ENCODE data around the gene PFAS.
"Not testable (repeated sequence)": the region's sequence is repeated elsewhere in the genome, so short reads cannot be mapped to it uniquely, and the experiment has no call there.

Gene PFAS

GRCh38 chr17:8231701-8232100, 17.4 kb upstream of the PFAS start:
- DNase-seq: no peak

DNA sequence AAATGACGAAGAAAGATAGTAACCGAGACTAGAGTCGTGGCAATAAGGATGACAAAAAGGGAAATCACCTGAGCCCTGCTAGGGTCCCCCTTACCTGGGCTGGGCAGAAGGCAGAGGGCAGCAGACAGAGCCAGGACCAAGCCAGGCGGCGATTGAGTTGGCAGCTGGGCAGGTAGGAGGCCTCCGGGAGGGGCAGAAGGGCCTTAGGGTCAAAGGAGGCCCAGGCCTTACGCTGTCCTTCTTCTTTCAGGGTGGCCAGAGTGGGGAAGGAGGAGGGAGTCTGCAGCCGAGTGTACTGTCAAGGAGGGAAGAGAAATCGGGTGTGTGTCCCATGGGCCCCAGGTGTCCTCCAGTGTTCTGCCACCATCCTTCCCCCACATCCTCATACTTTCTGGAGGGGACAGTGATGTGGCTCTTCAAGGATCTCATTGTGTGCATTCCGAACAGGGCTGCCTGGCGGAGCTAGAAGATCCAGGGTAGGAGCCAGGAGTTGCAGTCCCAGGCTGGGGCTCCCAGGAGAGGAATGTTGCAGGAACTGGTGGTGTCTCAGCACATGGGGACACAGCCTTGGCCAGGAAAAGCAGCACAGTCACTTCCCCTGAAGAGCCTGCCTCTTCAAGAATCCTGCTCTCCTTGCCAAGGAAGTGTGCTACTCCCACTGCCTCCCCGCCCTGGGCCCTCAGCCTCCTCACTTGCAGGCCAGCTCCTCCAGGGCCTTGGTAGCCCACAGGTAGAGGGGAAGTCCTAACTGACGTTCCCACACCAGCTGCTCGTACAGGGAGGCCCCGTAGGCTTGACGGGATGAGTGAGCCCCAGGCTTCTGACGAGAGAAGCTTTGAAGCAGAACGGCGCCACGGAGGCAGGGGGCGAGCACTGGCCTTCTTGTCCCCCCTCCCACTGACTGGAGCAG, 14.5 kb upstream of the PFAS start:
- DNase-seq: no peak

DNA sequence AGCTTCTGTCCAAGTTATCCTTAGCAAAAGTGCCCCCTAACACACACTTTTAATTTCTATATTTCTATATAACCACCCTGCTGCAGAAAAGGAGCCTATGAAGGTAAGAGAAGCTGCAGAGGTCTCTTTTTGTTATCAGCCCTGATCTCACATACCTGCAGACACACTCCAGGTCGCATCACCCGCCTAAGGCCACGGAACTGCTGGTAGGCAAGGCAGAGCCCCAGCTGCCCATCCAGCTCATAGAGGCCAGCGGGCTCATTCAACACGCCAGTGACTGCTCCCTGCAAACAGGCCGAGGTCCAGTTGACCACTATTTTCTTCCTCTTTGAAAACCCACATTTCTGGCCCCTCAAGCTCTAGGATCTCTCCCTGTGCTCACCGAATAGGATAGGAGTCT, 13.4 kb upstream of the PFAS start:
- no peak for DNase-seq

- DNase-seq: no peak
These were observed 11.9 kb upstream of the PFAS start for GRCh38 chr17:8237175-8237574.

DNA sequence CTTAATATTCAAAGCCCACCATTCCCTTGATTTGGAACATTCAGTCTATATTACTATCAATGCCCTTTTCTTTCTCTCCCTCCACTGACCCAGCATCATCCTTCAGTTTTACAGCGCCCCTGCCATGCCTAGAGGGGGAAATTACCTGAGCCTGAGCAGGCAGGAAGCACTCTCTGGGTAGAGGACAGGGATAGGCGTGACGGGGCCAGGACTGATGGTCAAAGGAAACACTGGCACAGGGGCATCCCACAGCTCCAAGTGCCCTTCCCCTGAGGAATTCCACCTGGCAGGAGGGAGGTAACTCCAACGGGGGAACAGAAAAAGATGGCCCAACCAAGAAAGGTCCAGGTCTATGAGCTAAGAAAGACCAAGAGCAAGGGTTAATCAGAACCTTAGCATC, 11.2 kb upstream of the PFAS start:
- DNase-seq: no peak

GRCh38 chr17:8243827-8244226, 5.3 kb upstream of the PFAS start:
- DNase-seq: no peak

DNA sequence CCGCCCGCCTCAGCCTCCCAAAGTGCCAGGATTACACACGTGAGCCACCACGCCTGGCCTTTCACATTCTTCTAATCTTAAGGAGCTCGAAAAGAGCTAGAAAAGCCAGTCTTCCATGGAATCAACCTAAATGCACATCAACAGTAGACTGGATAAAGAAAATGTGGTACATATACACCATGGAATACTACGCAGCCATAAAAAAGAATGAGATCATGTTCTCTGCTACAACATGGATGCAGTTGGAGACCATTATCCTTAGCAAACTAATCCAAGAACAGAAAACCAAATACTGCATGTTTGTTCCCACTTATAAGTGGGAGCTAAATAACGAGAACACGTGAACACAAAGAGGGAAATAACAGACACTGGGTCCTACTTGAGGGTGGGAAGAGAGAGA, 4.3 kb upstream of the PFAS start:
- no peak for DNase-seq

DNA sequence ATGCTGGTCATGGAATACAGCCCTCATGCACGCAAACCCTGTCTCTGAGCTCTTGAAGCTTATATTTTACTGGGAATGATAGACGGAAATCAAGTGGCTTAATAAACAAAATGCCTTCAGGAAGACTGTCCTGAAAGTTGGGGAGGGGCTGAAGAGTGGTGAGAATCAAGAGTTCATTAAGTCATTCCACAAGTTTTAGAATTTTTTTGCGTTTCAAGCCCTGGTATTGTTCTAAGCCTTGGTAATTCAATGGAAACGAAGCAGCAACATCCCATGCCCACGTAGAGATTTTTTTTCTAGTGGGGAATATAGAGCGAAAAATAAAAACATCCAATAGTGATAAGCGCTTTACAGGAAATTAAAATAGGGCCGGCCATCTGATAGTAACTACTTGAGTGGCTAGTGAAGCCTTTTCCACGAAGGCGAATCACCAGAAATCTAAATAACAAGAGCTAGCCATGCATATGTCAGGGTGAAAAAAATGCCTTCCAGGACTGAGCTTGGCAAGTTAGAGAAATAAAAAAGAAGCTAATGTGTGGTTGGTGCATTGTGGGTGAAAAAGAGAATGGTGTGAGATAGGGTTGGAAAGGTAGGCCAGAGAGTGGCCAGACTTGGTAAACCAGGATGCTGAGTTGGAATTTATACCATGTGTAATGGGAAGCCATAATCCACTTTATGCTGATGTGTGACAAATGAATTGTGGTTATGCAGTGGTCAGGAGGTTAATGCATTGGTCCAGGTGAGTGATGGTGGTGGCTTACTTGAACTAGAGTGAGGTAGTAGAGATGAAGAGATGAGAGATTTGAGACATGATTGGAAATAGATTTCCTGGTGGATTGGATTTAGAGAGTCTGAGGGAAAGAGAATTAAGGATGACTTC, 772 bp downstream of the PFAS start:
- DNase-seq: no peak

- DNase-seq: not testable (repeated sequence)
These were observed 2.3 kb downstream of the PFAS start for GRCh38 chr17:8251411-8251810.

- no peak for DNase-seq
These were observed 4.7 kb downstream of the PFAS start for GRCh38 chr17:8253801-8254200.

GRCh38 chr17:8254881-8255280, 5.8 kb downstream of the PFAS start:
- DNase-seq: no peak

- DNase-seq: no peak
These were observed 6.4 kb downstream of the PFAS start for GRCh38 chr17:8255499-8255898.

DNA sequence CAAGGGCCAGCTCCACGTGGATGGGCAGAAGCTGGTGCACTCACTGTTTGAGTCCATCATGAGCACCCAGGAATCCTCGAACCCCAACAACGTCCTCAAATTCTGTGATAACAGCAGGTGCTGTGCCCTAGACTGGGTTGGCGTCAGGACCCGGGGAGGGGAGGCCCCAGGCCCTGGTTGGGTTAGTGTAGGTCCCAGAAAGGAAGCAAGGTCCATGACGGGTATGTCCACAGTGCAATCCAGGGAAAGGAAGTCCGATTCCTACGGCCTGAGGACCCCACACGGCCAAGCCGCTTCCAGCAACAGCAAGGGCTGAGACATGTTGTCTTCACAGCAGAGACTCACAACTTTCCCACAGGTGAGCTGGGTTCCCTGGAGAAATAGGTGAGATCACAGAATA, 7.2 kb downstream of the PFAS start:
- no peak for DNase-seq

DNA sequence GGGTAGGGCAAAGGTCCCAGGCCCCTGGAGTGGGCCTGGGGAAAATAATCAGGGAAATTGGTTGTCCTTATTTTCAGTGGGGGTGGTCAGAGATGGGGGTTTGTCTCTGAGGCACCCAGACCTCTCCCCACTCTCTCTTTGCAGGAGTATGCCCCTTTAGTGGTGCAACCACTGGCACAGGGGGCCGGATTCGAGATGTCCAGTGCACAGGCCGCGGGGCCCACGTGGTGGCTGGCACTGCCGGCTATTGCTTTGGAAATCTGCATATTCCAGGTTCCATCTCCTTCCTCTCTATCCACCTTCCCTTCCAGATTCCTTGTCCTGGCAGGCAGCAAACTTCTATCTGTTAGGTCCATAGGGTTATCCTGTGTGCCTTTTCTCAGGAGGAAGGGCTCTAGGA, 7.6 kb downstream of the PFAS start:
- no peak for DNase-seq

- no peak for DNase-seq
These were observed 8.7 kb downstream of the PFAS start for GRCh38 chr17:8257801-8258200.

GRCh38 chr17:8264320-8264719, 15.2 kb downstream of the PFAS start:
- DNase-seq: no peak

- no peak for DNase-seq
These were observed 15.9 kb downstream of the PFAS start for GRCh38 chr17:8264836-8265542.

DNA sequence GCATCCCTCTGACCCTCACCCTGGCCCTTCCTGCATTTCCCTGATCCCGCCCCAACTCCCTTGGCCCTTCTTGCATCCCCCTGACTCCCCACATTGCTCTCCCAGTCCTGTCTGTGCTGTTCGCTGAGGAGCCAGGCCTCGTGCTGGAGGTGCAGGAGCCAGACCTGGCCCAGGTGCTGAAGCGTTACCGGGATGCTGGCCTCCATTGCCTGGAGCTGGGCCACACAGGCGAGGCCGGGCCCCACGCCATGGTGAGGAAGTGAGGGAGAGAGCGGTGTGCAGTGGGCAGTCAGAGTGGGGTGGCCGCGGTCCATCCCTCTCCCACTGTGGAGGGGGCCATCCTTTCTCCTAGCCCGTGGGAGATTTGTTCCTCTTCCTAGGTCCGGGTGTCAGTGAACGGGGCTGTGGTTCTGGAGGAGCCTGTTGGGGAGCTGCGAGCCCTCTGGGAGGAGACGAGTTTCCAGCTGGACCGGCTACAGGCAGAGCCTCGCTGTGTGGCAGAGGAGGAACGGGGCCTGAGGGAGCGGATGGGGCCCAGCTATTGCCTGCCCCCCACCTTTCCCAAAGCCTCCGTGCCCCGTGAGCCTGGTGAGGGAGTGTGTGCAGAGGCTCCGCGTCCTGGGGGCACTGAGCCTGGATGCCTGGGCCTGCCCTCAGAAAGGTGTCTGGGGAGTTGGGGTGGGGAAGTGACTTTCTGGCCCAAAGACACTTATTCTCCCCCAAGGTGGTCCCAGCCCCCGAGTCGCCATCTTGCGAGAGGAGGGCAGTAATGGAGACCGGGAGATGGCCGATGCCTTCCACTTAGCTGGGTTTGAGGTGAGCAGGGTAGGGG, 17.8 kb downstream of the PFAS start:
- DNase-seq: no peak

GRCh38 chr17:8267480-8268147, 18.5 kb downstream of the PFAS start:
- no peak for DNase-seq

- no peak for DNase-seq
These were observed 19.6 kb downstream of the PFAS start for GRCh38 chr17:8268550-8269298.

GRCh38 chr17:8272421-8272820, 23.3 kb downstream of the PFAS start:
- DNase-seq: no peak
